AG04450 (cell line): ENCODE measurements around the gene CCL28. TPM values are rescaled to one million over a fixed set of nuclear protein-coding genes. Genes with fewer than 3 reads are reported as not detected.

ENCODE experiments used
- CTCF ChIA-PET: fragments of 300-600, 350-600 bp; formaldehyde crosslinking; extraction: SDS; loops from one replicate; lab custom pipeline; 2022; ENCODE audit warnings: antibody characterized with exemption, inconsistent platforms; lab: Charles Lee
- POLR2A ChIA-PET: fragments of 350-600 bp; formaldehyde crosslinking; extraction: SDS; loops from one replicate; lab custom pipeline; 2021; ENCODE audit warnings: antibody characterized with exemption, inconsistent platforms; lab: Yijun Ruan, JAX
- DNase-seq: peaks from one replicate; pipeline ENCODE4 v3.0.0-alpha.2; 2011; ENCODE audit warnings: low read depth, low spot score
- H3K27ac ChIP-seq: one replicate; pipeline ENCODE4 v1.5.1; 2012; ENCODE audit warnings: low read depth, low read length, control low read depth
- H3K27me3 ChIP-seq: one replicate; pipeline ENCODE4 v1.6.0; 2012; ENCODE audit warnings: low read length; ENCODE audit not compliant: control insufficient read depth, insufficient read depth
- H3K4me3 ChIP-seq: 2 replicates; pipeline ENCODE4 v1.5.1; 2011; ENCODE audit warnings: mild to moderate bottlenecking, low read depth, low read length, control low read depth
- H3K9me3 ChIP-seq: 2 replicates; pipeline ENCODE4 v1.5.1; 2012; ENCODE audit warnings: low read length; ENCODE audit not compliant: control insufficient read depth, insufficient read depth
- CTCF ChIP-seq: IDR thresholded peaks from 2 replicates; pipeline ENCODE4 v1.5.1; 2011; ENCODE audit warnings: low read depth, low read length, control low read depth, inconsistent platforms
- polyA plus RNA-seq: library from polyadenylated mRNA; depleted of rRNA; stranded (reverse); fragments of >200 nt; gene quantifications from 2 replicates; pipeline ENCODE4 v1.2.3, GENCODE V29; 2011

The CCL28 gene
- polyA plus RNA-seq, 1 experiment, result 0.04 TPM

DNA sequence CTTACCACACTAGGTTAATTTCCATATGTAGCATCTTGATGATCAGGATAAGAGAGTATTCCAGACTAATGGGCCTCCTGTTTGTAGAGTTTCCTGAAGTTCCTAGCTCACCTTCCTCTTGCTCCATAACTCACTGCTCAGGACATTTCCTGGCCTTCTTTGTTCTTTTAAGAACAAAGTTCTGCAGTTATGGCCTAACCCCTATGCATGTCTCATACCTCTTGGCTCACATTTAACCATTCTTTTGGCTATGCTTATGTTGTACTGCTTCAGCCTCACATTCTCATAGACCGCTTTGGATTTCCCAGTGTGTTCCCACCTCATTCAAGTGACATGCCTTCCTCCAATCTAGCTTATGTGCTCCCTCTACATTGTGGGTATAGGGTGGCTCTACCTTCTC, 58.5 kb downstream of the CCL28 start:
- POLR2A ChIA-PET, result no interaction called here
- Histone ChIP-seq H3K27ac (no peak overlapping the region), H3K27me3 (no peaks in the 10 kb centered on the region), H3K9me3 (no peaks in the 10 kb centered on the region), H3K4me3 (no peak overlapping the region)
- CTCF ChIA-PET, result no interaction called here
- DNase-seq, result no peak
- no peak for TF ChIP-seq CTCF

DNA sequence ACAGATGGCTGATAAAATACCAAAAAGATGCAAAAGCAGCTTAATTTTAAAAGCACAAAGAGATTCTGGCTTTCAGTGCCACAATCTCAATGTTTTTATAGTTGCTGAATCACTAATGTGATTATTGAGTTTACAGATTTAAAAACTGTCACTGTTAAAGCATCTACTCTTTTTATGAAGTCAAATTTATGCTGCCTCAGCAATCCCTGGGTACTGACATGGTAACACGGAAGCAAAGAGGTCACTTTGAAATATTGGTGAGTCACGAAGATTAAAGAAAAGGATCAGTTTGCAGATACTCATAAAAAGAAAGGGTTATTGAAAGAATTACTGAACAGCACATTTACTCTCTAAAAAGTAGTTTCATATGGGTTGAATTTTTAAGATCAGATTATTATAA, 59.3 kb downstream of the CCL28 start:
- H3K27me3 ChIP-seq, result no peaks in the 10 kb centered on the region
- DNase-seq, result no peak
- POLR2A ChIA-PET, result no interaction called here
- CTCF ChIA-PET, result no interaction called here
- no peak overlapping the region for H3K27ac ChIP-seq
- no peak for TF ChIP-seq CTCF
- H3K9me3 ChIP-seq, result no peaks in the 10 kb centered on the region
- no peak overlapping the region for H3K4me3 ChIP-seq

DNA sequence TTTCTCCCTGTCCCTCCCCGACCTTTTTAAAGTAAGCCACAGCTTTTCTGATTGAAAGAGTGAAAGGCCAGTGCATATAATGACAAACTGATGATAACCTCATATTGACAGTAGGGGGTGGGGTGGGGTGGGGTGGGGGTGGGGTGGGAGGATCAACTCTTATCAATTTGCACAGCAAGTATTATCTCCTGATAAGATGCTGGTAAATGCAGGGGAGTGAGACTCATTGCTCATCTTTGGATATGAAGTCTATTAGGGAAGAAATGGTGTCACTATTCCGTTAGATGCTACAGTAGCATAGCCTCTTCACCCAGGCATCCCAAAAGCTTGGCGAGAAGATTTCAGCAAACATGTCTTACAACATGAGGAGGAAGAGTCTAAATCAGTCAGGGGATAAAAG, 60.1 kb downstream of the CCL28 start:
- H3K4me3 ChIP-seq, result no peak overlapping the region
- no peaks in the 10 kb centered on the region for H3K9me3 ChIP-seq
- no peak for TF ChIP-seq CTCF
- no peaks in the 10 kb centered on the region for H3K27me3 ChIP-seq
- ChIA-PET POLR2A (no interaction called here), CTCF (no interaction called here)
- no peak overlapping the region for H3K27ac ChIP-seq
- DNase-seq, result no peak

- H3K9me3 ChIP-seq, result no peaks in the 10 kb centered on the region
- TF ChIP-seq CTCF, result no peak
- CTCF ChIA-PET, result no interaction called here
- no peak overlapping the region for H3K4me3 ChIP-seq
- H3K27me3 ChIP-seq, result no peaks in the 10 kb centered on the region
- POLR2A ChIA-PET, result no interaction called here
- DNase-seq, result no peak
- H3K27ac ChIP-seq, result no peak overlapping the region
These were observed 63.3 kb downstream of the CCL28 start for GRCh38 chr5:43348861-43349363.

DNA sequence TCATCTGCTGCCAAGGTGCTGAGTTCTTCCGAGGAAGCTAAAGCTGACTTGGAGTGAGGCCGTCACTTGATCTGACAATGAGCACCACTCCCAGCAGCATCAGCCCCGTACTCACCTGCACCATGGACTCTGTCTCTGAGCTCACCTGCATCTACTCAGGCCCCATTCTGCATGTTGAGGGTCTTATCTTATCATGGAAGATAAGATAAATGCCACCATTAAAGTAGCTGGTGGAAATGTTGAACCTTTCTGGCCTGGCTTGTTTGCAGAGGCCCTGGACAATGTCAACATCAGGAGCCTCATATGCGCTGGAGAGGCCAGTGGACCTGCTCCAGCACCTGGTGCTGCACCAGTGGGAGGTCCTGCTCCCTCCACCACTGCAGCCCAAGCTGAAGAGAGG, 64.0 kb downstream of the CCL28 start:
- DNase-seq, result no peak
- Histone ChIP-seq H3K4me3 (no peak overlapping the region), H3K9me3 (no peaks in the 10 kb centered on the region), H3K27me3 (no peaks in the 10 kb centered on the region), H3K27ac (no peak overlapping the region)
- ChIA-PET CTCF (no interaction called here), POLR2A (no interaction called here)
- no peak for TF ChIP-seq CTCF
